Measurements from ENCODE around the gene E2F2.
"Not testable (repeated sequence)": the region's sequence is repeated elsewhere in the genome, so short reads cannot be mapped to it uniquely, and the experiment has no call there.

E2F2 gene

DNA sequence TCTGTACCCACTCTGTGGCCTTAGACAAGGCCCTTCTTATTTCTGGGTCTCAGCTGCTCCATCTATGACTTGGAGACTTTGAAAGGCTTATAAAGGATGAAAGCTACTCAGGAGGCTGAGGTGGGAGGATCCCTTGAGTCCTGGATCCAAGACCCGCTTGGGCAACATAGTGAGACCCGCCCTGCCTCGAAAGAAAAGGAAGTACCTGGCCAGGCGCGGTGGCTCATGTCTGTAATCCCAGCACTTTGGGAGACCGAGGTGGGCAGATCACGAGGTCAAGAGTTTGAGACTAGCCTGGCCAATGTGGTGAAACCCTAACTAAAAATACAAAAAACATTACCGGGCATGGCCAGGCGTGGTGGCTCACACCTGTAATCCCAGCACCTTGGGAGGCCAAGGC lies 14.8 kb upstream of the E2F2 start:
- no peak for DNase-seq

DNA sequence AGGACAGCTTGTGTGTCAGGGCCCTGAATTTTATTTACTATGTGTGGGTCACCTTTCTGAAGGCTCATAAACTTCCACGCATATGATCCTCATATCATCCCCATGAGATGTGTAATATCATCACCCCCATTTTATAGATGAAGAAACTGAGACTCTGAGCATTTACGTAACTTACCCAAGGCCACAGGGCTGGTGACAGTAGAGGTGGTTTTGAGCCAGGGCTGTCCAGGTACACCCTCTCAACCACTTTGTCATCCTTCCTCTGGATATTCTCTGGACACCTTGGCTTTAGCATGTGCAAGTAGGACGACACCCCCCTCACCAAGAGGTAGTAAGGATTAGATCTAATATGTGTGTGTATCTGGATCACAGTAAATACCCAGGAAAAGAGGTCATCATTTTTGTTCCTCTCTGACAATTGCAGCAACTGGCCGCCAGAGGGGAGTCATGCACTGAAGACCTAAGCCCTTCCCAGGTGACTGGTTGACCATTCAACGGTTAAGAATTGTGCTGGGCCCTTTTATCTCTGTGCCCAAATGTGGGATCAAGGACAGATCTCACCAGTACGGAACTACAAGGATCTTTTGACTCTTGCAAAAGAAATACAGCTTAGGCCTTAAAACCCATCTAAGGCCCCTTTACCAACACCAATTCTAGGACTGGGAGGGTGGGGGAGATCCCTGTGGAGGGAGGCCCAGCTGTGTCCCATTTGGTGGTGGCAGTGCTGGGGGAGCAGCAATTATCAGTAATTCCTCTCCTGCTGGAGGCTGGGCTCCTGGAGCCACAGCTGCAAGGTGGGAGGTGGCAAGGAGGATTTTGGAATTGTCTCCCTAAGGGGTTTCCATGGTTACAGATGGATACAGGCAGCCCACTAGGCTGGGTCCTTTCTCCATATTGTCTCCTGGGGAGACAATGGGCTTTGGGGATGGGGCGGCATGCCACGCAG lies 13.7 kb upstream of the E2F2 start:
- DNase-seq: peak; percentile 77

DNA sequence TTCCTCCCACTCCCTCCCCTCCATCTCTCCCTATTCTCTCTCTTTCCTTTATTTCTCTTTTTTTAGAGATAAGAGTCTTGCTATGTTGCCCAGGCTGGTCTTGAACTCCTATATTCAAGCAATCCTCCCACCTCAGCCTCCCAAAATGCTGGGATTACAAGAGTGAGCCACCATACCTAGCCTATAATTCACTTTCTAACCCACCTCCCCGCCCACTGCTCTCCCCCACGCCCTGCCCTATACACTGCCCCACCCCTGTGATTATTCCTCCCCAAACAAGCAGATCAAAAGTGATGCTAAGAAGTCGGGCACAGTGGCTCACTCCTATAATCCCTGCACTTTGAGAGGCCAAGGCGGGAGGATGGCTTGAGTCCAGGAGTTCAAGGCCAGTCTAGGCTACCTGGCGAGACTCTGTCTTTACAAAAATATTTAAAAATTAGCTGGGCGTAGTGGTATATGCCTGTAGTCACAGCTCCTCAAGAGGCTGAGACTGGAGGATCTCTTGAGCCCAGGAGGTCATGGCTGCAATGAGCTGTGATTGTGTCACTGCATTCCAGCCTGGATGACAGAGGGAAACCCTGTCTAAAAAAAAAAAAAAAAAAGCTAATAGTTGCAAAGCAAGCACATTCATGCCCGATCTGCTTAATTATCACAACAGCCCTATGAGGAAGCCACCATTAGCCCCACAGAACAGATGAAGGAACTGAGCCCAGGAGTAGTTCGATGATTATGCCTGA lies 12.8 kb upstream of the E2F2 start:
- no peak for DNase-seq

DNA sequence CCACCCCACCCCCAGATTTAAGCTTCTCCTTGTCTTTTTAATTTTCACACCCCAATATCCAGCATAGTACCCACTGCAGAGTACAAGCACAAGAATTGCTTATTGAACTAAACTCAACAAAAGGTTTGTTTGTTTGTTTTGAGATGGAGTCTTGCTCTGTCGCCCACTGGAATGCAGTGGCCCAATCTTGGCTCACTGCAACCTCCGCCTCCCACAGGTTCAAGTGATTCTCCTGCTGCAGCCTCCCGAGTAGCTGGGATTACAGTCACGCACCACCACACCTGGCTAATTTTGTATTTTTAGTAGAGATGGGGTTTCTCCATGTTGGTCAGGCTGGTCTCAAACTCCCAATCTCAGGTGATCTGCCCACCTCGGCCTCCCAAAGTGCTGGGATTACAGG lies 11.9 kb upstream of the E2F2 start:
- DNase-seq: not testable (repeated sequence)

DNA sequence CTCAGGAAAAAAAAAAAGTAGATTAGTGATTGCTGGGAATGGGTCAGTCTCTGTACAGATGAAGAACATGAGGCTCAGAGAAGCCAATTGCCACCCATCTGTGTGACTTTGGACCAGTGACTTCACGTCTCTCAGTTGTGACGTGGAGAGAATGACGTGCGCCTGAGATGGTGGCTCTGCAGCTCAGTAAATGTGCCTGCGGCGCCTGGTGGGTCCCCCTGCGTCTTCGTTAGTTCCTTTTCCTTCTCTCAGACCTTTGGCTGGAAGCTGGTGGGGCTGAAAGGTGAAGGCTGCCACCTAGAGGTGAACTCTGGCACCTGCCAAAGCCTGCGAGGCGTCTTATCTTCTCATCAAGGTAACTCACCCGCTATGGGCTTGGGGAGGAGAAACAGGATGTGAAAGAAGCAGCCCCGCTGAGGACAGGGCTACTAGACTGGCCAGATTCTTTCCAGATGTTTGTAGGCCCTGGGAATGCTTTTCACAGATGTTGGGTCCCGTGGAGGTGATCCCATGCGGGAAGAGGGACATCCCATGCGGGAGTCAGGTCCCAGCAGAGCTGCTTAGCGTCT lies 8.7 kb upstream of the E2F2 start:
- peak; percentile 91 for DNase-seq

DNA sequence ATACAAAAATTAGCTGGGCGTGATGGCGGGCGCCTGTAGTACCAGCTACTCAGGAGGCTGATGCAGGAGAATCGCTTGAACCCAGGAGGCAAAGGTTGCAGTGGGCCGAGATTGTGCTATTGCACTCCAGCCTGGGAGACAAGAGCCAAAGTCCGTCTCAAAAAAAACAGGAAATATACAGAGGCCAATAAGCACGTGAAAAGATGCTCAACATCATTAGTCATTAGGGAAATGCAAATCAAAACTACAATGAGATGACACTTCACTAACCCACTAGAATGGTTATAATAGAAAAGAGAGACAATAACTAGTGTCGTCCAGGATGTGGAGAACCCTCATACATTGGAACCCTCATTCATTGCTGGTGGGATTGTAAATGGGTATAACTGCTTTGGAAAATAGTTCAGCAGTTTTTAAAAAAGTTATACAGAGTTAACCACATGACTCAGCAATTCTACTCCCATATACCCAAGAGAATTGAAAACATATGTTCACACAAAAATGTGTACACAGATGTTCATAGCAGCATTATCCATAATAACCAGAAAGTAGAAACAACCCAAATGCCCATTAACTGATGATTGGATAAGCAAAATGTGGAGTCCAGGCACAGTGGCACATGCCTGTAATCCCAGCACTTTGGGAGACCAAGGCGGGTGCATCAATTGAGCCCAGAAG lies 6.4 kb upstream of the E2F2 start:
- DNase-seq: no peak

DNA sequence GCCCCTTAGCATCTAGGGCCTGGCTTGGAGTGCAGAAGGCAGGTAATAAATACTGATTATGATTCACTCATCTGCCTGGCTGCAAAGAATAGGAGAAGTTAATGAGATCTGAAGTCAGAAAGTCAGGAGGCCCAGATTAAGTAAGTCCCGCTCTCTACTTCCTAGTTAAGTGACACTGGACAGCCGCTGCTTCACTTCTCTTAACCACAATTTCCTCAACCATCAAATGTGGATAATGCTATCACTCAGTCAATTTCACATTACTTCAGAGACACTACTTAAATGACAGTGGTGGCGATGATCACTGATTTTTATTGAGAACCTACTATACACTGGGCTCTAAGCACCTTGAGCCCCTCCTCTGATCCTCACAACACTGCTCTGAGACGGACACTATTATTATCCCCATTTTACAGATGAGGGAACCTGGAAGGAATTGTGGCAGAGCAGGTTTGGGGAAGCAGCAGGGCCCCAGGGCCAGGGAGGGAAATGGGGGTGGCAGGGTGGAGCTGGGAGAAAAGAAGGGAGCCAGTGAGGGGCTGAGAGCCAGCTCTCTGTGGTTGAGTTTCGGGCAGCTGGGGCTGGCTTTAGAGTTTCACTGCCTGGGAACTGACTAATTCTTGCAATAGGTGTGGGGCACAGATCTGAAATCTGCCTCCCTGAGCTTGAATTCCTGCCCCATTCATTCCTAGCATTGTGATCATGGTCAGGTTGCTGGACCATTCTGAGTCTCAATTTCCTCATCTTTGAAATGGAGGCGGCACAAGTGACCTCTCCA lies 2.4 kb upstream of the E2F2 start:
- no peak for DNase-seq

DNA sequence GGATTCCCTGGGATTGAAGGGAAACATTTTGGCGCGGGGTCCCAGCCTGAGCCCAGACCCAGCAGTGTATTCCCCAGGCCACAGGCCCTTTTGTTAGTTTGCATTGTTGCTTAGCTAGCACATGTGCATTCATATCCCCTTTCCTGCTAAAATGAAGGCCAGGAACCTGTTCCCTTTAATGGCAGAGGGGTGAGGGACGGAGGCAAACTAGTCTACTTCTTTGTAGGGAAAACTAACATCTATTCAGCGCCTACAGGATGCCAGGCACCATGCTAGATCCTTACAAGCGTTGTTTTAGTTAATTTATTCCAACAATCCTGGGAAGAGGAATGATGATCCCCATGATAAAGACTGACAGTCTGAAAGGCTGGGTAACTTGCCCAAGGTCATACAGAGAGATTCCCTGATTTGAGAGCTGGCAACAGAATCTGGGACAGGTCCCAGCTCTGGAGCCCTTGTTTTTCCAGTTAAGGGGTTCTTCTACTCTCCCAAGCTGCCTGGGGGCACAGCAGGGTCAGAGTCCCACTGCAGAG lies 595 bp upstream of the E2F2 start:
- DNase-seq: no peak

DNA sequence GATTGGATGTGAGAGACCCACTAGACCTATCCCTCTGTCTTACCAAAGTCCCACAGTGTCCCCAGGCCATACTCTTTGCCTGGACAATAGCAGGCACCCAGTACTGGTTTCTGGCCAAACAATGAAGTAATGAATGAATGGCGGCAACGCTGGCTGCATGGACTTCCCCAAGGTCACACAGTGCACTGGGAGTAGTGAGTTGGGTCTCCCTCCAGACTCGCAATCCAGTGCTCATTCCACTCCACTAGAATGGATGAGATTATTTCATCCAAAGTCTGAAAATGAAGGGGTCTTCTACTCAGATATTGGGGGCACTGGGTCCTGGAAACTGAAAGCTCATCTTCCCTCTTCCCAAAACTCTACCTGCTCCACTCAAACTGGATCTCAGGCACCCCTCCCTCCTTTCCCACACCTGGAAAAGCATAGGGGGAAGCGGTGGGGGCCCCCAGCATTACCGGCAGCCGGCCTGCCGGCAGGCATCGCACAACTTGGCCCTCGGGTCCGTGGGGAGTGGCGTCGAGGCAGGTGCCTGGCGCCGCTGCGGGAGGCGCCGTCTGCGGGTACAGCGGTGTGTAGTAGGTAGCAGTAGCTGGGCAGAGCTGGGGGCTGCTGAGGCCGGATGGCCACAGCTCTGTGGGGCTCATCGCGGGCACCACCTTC lies 816 bp downstream of the E2F2 start:
- DNase-seq: no peak

DNA sequence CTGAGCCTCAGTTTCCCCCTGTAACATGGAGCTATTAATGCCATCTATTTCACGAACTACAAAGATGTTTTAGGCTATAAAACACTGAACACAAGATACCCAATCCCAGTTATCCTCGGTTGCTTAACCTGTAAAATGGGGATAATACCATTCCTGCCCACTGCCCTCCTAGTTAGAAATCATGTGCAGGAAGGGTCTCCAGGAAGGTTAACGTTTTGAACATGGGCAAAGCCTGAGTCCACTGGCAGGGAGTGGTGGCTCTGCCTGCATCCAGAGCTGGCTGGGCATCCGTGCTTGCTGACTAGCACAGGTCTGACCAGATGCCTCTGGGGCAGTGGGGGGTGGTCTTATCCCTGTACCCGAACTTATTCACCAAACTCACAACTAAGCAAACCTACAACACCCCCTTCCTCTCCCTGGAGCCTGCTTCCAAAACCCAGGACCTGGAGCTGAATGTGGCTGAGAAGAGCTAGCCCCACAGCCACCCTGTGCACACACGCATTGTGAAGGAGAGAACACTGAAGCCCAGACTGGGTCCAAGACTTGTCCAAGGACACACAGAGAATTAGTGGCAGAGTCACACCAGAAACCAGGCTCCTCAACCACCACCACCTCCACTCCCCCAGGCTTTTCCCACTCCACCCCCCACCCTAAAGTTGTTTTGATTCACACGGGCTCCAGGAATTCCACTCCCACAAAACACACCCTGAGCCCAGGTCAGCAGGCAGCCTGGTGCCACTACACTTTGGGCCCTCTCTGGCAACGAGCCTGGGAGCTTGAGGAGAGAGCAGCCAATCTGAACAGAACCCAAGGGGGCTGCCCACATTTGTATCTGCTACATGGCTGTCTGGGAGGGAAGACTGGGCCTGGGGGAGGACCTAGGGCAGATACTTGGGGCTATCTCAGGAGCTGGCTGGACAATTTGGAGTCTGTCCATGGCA lies 1.6 kb downstream of the E2F2 start:
- no peak for DNase-seq

DNA sequence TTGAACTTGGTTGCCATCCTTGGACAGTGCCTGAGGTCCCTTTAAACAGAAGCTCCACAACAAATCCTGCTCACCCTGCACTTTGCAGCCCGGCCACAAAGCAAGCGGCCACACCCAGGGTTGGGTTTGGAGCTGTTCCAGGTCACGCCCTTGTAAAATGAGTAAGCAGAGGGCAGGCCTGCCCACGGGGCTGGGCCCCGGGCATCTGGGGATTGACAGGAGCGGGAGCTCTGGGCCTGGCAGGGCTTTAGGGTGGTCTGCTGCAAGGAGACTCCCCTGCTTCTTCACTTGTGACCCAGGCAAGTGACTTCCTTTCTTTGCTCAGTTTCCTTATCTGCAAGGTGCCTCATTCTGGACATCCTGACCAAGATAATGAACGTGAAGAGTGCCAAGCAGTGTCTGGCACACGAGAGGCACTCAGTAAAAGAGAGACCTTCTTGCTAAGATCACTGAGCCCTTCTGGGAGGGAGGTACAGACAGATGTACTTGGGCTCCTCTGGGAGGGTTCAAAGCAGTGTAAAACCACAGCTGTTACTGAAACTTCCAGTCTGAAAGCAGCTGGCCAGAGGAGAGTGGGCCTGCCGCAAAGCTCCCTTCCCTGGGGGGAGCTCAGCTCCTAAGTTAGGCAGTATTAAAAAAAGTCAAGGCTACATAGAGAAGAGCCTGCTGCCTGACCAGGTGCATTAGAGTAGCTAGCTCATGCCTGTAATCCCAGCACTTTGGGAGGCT lies 2.6 kb downstream of the E2F2 start:
- DNase-seq: peak; percentile 88

DNA sequence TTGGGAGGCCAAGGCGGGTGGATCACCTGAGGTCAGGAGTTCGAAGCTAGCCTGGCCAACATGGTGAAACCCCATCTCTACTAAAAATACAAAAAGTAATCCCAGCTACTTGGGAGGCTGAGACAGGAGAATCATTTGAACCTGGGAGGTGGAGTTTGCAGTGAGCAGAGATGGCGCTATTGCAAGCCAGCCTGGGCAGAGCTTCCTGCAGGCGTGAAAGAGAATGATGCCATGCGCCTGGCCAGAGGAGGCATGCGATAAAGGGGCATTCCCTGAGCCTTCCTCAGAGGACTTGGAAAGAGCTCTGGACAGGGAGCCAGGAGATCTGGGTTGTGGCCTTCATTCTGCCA lies 3.2 kb downstream of the E2F2 start:
- no peak for DNase-seq

DNA sequence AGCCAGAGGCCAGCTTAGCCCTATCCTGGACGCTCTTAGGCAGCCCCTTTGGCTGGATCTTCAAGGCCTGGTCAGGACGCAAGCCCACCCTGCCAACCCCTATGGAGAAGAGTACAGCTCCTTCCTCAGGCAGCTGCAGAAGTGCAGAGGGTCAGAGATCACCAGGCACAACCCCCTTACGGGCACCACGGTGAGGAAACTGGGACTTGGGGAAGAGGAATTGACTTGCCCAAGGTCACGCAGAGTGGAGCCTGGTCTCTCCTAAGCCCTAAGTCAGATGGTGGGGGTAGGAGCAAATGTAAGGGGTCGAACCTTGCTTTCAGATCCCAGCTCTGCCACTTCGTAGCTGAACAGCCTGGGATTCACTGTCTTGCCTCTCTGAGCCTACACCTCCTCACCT lies 3.7 kb downstream of the E2F2 start:
- DNase-seq: no peak

DNA sequence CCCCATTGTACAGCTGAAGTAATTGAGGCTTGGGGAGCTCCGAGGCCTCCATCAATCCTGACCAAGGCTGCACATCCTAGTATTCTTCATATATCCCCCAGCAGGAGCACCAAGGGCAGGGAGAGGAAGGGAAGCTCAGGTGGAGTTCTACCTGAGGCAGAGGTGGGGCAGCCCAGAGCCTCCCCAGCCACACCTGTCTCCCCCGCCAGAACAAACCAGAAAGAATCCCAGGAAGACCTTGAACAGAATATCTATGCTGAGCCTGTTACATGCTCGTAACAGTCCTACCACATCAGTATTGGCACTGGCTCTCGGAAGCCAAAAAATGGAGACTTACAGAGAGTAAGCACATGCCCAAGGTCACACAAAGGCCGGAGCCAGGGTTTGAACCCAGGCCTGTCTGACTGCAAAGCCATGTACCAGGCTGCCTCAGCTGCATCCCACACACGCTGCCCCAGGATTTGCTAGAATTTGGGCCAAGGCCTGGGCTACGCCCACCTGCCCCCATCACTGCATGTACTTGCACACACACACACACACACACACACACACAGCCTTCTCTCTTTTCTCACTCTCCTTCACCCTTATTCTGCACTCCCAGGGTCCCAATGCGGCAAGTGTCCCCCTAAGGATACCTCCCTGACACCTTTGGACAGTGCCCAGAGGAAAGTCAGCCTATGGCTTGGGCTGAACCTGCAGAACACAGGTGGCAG lies 4.5 kb downstream of the E2F2 start:
- DNase-seq: no peak

DNA sequence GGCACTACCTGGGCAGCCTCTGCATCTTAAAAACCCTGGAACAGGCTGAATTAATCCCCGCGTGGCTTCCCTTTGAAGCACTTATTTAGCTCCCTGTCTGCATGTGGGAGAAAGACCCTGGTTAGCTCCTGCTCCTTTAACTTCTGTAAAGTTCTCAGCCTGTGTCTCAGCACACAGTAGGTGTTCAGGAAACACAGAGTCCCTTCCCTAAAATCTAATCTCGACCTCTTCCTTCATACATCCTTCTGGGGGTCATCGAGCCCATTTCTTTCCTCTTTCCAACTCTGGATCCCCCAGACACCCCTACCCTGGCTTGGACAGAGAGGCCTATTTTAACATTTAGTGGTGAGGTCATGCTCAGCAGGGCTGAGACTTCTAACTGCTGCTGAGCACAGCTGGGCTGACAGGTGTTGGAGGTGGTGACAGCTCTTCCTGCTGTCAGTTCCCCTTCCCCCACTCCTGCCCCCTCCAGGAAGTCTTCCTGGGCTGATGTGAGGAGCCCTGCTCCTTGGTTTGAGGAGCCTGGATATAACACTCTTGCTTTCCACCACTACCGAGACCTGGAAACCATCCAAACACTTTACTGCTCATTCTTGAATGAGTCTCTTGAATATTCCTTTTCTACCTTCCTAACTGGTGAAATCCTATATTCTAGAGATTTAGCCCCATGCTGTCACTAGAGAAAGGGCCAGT lies 5.3 kb downstream of the E2F2 start:
- no peak for DNase-seq

DNA sequence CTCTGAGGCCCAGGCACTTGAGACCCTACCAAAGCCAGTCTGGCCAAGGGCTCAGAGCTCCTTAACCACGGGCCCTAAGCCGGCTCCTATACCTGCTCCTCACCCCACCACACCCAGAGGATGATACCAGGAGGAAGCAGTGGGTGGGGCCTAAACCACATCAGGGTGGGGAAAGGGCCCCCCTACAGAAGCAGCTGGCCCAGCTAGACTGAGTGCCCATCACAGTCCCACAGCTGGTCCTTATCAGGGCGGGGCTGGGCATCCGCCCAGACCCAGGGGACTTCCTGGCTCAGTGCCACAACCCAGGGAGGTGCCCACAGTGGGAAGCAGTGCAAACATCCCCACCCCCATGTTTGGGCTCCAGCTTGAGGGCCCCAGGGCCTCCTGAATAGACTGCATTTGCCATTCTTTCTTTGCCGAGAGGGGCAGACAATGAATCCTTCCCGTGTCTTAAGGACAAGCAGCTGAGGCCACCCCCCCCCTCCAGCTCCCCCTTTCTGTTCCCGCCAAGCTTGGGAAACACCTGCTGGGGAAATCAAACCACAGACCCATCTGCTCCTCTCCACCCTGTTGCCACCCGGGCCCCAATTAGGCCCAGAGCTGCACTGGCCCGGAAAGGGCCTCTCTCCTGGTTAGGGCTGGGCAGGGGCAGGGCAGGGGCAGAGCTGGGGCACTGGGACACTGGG lies 6.2 kb downstream of the E2F2 start:
- DNase-seq: peak; percentile 55

DNA sequence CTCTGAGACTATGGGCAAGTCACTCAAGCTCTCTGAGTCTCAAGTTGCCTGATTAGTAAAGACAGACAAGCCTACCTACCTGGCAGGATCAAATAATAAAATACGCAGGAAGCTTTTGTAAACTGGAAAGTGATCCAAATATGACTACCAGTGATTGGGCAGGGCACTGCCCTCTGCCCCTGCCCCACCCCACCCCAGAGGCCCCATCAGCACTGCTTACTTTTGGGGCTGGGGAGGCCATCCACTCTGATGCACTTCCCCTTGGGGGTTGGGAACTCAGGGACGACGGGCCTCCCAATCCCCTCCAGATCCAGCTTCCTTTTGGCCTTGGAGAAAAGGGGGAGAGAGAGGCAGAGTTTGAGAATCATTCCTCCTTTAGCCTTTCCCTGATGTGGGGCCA lies 6.9 kb downstream of the E2F2 start:
- DNase-seq: no peak

Measured in left hindlimb (tissue), 1 donor.